Midbrain (tissue), 1 donor: ENCODE data around the gene BPTF.
"Not testable (repeated sequence)": the region's sequence is repeated elsewhere in the genome, so short reads cannot be mapped to it uniquely, and the experiment has no call there.

Source experiments
- DNase-seq: peaks from one replicate; lab custom pipeline; 2025; lab: John Stamatoyannopoulos, UW

Gene BPTF

GRCh38 chr17:67834634-67835033 lies 9.3 kb downstream of the BPTF start:
- DNase-seq: no peak

- no peak for DNase-seq
Observed at GRCh38 chr17:67836205-67836987, 11.1 kb downstream of the BPTF start.

- no peak for DNase-seq
Observed at GRCh38 chr17:67837965-67838364, 12.7 kb downstream of the BPTF start.

- no peak for DNase-seq
Observed at GRCh38 chr17:67838538-67838937, 13.2 kb downstream of the BPTF start.

- no peak for DNase-seq
Observed at GRCh38 chr17:67841992-67842391, 16.7 kb downstream of the BPTF start.

GRCh38 chr17:67842648-67843047 lies 17.3 kb downstream of the BPTF start:
- DNase-seq: no peak

GRCh38 chr17:67845374-67845773 lies 20.1 kb downstream of the BPTF start:
- no peak for DNase-seq

- DNase-seq: not testable (repeated sequence)
Observed at GRCh38 chr17:67848189-67848588, 22.9 kb downstream of the BPTF start.

GRCh38 chr17:67848846-67849245 lies 23.5 kb downstream of the BPTF start:
- not testable (repeated sequence) for DNase-seq

- no peak for DNase-seq
Observed at GRCh38 chr17:67850991-67851631, 25.8 kb downstream of the BPTF start.

GRCh38 chr17:67853703-67854102 lies 28.4 kb downstream of the BPTF start:
- DNase-seq: no peak

- no peak for DNase-seq
Observed at GRCh38 chr17:67854378-67854777, 29.1 kb downstream of the BPTF start.

GRCh38 chr17:67855504-67856324 lies 30.4 kb downstream of the BPTF start:
- no peak for DNase-seq

GRCh38 chr17:67856402-67856801 lies 31.1 kb downstream of the BPTF start:
- DNase-seq: not testable (repeated sequence)

- DNase-seq: no peak
Observed at GRCh38 chr17:67862614-67863217, 37.4 kb downstream of the BPTF start.

GRCh38 chr17:67863624-67864247 lies 38.4 kb downstream of the BPTF start:
- no peak for DNase-seq

GRCh38 chr17:67865438-67865837 lies 40.1 kb downstream of the BPTF start:
- DNase-seq: no peak

GRCh38 chr17:67867591-67867990 lies 42.3 kb downstream of the BPTF start:
- no peak for DNase-seq

- no peak for DNase-seq
Observed at GRCh38 chr17:67868176-67868575, 42.9 kb downstream of the BPTF start.

GRCh38 chr17:67879662-67880061 lies 54.4 kb downstream of the BPTF start:
- no peak for DNase-seq

- no peak for DNase-seq
Observed at GRCh38 chr17:67881083-67881482, 55.8 kb downstream of the BPTF start.

- no peak for DNase-seq
Observed at GRCh38 chr17:67884741-67885140, 59.4 kb downstream of the BPTF start.
